ENCODE data around the gene GNG12.

GNG12 gene

GRCh38 chr1:67839826-67840225 lies 6.6 kb upstream of the GNG12 start:
- DNase-seq: no peak

GRCh38 chr1:67838180-67838910 lies 5.1 kb upstream of the GNG12 start:
- no peak for DNase-seq

DNA sequence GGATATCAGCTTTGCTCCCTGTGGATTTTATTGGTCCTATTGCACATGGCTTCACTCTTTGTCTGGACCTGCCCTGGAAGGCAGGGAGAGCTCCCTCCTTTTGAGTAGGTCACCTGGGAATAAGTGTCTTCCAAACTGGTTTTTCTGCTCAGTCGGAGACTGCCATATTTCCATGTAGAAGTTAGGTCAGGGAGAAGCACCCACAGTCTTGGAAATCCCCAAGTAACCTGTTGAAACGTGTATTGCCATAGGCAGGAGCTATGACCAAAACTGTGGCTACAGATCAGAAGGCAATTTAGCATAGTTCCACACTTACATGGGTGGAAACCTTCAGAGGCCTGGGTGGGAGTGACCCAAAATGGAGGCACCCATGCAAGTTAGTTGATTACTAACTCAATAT lies 3.5 kb upstream of the GNG12 start:
- no peak for DNase-seq

GRCh38 chr1:67835663-67836452 lies 2.6 kb upstream of the GNG12 start:
- DNase-seq: no peak

DNA sequence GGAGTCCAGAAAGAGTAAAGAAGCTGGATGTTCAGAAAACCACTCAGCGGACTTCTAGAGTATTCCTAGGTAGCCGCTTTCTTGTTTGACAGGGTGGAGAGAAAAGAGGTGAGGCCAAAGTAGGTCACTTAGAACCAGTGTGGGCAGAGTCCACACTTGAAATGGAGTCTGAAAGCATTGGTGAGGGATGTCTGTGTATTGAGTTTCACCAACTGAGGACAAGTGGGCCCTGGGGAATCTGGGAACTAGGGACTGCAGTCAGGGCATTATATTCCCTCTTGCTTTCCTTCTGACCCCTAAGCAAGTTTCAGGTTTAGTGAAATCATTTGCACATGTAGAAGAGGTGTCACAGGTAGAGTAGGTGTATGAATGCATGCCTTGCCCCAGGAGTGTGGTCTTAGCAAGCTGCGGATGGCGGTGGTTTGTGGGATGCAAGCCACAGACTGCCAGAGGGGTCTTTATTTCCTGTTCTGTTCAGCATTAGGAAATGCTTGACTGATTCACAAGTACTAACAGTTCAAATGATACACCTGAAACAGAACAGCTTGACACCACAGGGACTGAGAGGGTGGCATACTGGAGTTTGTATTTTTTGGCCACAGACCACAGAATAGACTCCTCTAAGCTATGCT lies 1.1 kb upstream of the GNG12 start:
- DNase-seq: no peak

GRCh38 chr1:67833602-67833940 lies 304 bp upstream of the GNG12 start:
- DNase-seq: peak; percentile 59

- DNase-seq: no peak
Observed at GRCh38 chr1:67831850-67832513, 1.3 kb downstream of the GNG12 start.

GRCh38 chr1:67830928-67831830 lies 2.1 kb downstream of the GNG12 start:
- no peak for DNase-seq

DNA sequence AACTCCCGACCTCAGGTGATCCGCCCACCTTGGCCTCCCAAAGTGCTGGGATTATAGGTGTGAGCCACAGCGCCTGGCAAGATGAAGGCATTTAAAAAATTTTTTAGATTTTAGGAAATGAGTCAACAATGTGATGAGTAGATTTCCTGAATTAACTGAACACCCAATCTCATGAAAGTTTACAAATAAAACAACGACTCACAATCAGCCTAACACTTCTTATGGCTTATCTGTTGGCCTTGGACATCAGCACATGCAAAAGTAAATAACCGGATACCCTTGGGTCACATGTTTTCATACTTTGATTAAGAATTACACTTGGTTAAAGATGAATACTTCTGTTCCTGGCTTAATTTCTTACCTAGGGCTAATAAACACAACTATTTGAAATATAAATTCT lies 3.0 kb downstream of the GNG12 start:
- no peak for DNase-seq

DNA sequence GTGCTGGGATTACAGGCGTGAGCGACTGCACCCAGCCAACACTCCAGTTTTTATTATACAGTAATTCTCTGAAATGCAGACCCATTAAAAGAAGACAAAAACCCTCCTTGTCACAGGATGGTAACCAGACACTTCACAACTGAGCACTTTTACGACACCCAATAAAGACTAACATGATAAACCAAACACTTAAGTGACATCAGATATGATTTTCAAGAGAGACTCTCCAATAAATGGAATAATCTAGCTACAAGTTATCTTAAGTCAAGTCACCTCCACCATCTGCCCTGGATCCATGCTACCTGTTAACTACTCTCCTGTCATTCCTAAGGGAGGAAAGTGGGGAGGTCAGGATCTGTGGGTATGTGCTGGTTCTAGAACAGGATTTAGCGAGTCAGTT lies 5.6 kb downstream of the GNG12 start:
- no peak for DNase-seq

GRCh38 chr1:67825591-67825990 lies 7.7 kb downstream of the GNG12 start:
- no peak for DNase-seq

DNA sequence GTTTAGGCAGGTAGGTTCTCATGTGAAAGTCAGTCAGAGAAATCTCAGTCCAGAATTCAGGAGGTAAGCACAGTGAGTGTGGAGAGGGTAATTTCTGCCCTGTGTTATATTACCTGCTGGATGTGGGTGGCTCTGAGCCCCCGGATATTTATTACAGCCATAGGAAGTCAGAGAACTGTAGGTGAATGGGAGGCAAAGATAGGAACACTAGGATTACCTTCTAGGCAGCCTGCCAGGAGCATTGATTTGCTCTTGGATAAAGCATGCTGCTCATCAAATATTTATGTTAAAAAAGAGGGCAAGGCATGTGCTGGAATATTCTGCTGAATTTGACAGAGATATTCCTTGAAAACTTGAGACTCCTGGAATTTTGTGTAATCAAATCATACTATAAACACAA lies 8.5 kb downstream of the GNG12 start:
- DNase-seq: no peak

GRCh38 chr1:67823615-67824014 lies 9.7 kb downstream of the GNG12 start:
- DNase-seq: no peak

- DNase-seq: no peak
Observed at GRCh38 chr1:67821263-67821662, 12.0 kb downstream of the GNG12 start.

DNA sequence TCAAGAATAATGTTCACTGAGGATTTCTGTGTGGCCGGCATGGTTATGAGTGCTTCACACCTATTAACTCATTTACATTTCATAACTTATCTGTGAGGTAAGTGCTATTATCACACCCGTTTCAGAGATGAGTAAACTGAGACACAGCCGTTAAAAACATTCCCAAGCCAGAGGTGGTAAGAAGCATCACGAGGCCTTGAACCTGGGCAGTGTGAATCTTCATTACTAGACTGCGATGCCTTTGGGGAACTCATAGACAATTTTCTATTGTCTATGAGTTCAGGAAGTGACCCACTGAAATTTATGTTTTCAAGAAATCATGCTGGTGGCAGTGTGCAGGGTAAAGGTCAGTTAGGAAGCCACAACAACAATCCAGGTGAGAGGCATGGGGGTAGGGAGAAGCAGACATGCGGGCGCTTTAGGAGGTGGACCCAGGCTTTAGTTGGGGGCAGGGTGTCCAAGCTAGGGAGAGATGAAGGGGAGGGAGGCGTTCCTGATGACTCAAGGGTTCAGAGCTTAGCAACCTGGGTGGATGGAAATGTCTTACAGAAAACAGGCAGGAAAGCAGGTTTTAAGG lies 14.5 kb downstream of the GNG12 start:
- DNase-seq: no peak

DNA sequence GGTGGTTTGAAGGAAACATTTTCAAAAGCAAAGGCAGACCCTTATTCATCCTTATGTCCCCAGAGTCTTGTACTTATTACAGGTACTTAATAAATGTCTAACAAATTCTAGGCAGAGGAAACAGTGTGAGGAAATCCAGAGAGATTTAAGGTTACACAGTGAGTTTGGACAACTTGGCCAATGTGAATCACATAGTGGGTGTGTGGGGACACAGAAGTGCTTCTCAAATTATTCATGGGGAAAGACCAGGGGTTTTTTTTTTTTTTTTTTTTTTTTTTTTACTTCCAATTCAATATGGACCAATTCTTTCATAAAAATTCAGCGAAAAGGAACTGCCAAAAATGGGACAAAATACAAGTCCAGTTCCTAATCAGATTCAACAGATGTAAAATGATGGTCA lies 15.1 kb downstream of the GNG12 start:
- no peak for DNase-seq

DNA sequence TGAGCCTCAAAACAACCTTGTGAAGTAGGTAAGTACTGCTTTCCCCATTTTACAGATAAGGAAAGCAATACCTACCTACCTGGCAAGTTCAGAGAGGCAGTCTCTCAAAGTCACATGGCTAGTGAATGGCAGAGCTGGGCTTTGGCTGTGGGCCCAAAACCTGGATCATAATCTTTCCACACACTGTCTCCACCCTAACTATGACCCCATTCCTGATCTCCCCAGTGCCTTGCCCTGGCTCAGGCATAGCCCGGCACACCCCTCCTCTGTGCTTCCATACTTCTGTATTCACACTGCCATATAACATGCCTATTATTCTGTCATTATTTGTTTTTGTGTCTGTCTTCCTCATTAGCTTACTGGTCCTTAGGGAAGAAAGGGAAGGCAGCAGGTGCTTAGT lies 15.9 kb downstream of the GNG12 start:
- no peak for DNase-seq

GRCh38 chr1:67816506-67816905 lies 16.8 kb downstream of the GNG12 start:
- no peak for DNase-seq

DNA sequence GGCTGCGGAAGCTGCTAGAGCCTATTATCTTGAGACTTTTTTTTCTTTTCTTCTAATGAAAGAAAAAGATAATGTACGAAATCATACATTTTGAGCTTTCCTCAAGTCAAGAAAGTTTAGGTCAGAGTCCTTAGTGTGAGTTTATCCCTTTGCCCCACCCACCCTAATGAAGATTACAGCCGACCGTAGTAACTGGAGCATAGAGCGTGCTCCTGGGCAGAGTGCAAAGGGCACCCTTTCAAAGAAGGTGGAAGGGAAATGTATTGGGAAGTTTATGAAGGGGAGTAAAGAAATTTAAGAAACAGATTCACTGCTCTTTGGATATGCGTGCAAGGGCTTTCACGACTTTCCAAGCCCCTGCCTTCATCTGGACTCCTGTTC lies 17.2 kb downstream of the GNG12 start:
- no peak for DNase-seq

DNA sequence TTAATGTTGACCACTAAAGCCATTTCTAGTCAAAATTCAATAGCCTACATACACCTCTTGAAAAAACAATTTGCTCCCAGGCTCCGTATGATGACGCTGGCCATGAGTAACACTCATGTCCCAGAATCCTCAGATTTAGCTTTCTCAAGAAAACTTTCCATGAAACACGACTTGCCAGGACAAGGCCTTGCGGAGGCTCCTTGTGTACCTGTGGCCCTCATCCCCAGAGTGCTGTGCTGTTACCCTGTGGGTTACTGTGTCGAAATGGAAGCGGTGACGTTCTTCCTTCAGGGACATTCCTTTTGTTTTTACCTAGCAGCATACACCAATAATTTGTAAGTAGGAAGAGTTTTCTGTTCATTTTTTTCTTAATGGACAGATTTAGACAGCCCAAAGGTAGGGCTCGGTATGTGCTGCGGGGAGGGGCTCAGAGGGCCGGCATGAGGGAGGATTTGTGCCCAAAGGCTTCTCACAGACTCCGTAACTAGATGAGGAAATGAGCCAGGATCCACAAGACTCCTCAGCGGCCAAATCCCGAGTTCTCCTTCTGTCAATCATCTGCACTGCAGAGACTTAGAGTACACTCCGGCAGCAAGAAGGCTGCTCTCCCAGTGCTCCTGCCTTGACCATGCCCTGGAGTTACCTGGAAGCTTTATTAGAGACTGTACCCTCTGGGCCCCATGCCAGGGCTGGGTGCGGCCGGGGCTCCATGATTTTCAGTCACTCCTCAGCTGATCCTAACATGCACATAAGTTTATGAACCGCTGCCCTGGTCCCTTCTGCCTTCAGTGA lies 17.8 kb downstream of the GNG12 start:
- no peak for DNase-seq

DNA sequence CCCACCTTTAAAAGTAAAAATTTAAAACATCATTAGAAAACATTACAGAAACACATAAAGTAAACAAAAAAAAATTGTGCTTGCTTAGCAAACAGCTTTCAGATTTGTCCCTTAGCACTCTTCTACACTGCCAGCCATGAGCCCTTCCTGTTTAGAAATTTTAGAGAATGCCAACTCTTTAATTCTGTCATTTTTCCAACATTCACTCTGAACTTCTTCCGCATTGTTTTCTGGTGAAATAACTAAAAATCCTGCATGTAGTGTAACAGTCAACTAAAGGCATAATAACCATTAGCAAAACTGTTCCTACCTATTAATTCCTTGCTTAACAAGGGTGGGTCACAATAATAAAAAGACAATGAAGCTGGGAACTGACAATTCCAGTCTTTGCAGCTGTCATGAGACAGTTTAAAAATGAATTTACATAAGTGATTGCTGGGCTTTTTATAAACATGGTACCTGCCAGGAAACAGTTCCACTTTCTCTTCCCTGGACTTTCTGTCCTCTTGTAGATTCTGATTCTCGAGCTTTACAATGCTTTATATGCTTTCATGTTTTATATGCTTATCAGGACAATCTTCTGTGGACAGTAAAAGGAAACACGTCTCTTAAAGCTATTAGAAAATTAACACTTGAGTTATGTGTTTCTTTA lies 19.0 kb downstream of the GNG12 start:
- DNase-seq: no peak

All from activated CD8-positive, alpha-beta memory T cell treated with anti-CD3 and anti-CD28 coated beads for 24 hours (primary cell).